Measurements from ENCODE around the gene C1RL.
A peak's percentile ranks its signal among the peaks of the same experiment; 100 is the strongest.
"Not testable (repeated sequence)": the region's sequence is repeated elsewhere in the genome, so short reads cannot be mapped to it uniquely, and the experiment has no call there.

The C1RL gene

GRCh38 chr12:7059780-7060179, 49.2 kb downstream of the C1RL start:
- no peak for DNase-seq

- no peak for DNase-seq
Observed at GRCh38 chr12:7058850-7059395, 50.1 kb downstream of the C1RL start.

- DNase-seq: peak; percentile 80
Observed at GRCh38 chr12:7058163-7058845, 50.7 kb downstream of the C1RL start.

- not testable (repeated sequence) for DNase-seq
Observed at GRCh38 chr12:7055736-7056135, 53.3 kb downstream of the C1RL start.

- no peak for DNase-seq
Observed at GRCh38 chr12:7054925-7055324, 54.1 kb downstream of the C1RL start.

GRCh38 chr12:7049973-7050372, 59.0 kb downstream of the C1RL start:
- not testable (repeated sequence) for DNase-seq

- DNase-seq: not testable (repeated sequence)
Observed at GRCh38 chr12:7049445-7049951, 59.5 kb downstream of the C1RL start.

GRCh38 chr12:7047306-7047705, 61.7 kb downstream of the C1RL start:
- peak; percentile 50 for DNase-seq

- no peak for DNase-seq
Observed at GRCh38 chr12:7046383-7047105, 62.5 kb downstream of the C1RL start.

- DNase-seq: no peak
Observed at GRCh38 chr12:7045913-7046312, 63.1 kb downstream of the C1RL start.

Data from MV-4-11 (cell line).